H1 (cell line): ENCODE data around the gene RCE1. TPM values are rescaled to one million over a fixed set of nuclear protein-coding genes. Genes with fewer than 3 reads are reported as not detected.

Source experiments
- CTCF ChIA-PET: fragments of 300-600 bp; sonication (Branson Sonifier 250); formaldehyde crosslinking; loops from one replicate; lab custom pipeline; 2021; ENCODE audit not compliant: partially characterized antibody; lab: Charles Lee
- POLR2A ChIA-PET: fragments of 300-600 bp; sonication (Branson Sonifier 250); formaldehyde crosslinking; loops from one replicate; lab custom pipeline; 2021; ENCODE audit warnings: inconsistent platforms; ENCODE audit not compliant: partially characterized antibody; lab: Charles Lee
- DNase-seq, 2 experiments: peaks; one replicate each; pipeline versions ENCODE4 v3.0.0 to v3.0.0-alpha.2; 2010 to 2022; ENCODE audit warnings: low spot score in 2 of 2, low read depth in 1 of 2, mixed read lengths in 1 of 2
- FAIRE-seq: peaks from 2 replicates; lab custom pipeline; 2011; peaks lifted over from hg19 to GRCh38; lab: Jason Lieb, UNC
- H2AFZ ChIP-seq: 2 replicates; pipeline ENCODE4 v1.8.1; 2012; ENCODE audit warnings: low read length, inconsistent platforms
- H2AK5ac ChIP-seq: 2 replicates; pipeline ENCODE4 v1.6.1; 2013; ENCODE audit warnings: low read depth, low read length
- H2BK120ac ChIP-seq: replicated peaks from 2 replicates; pipeline ENCODE3; 2013; ENCODE audit warnings: low read depth, low read length, inconsistent platforms
- H2BK12ac ChIP-seq: 2 replicates; pipeline ENCODE4 v1.6.1; 2013; ENCODE audit warnings: low read depth, low read length
- H2BK15ac ChIP-seq: 2 replicates; pipeline ENCODE4 v1.6.1; 2013; ENCODE audit warnings: low read length
- H2BK20ac ChIP-seq: 2 replicates; pipeline ENCODE4 v1.6.1; 2013; ENCODE audit warnings: low read length
- H2BK5ac ChIP-seq: 2 replicates; pipeline ENCODE4 v1.6.1; 2013; ENCODE audit warnings: low read depth, low read length
- H3K14ac ChIP-seq: 2 replicates; pipeline ENCODE4 v1.6.1; 2013; ENCODE audit warnings: inconsistent platforms; ENCODE audit not compliant: insufficient read length
- H3K18ac ChIP-seq: 2 replicates; pipeline ENCODE4 v1.6.1; 2013; ENCODE audit warnings: low read length; ENCODE audit errors: extremely low read depth
- H3K23ac ChIP-seq: 2 replicates; pipeline ENCODE4 v1.6.1; 2013; ENCODE audit warnings: inconsistent platforms; ENCODE audit not compliant: insufficient read length
- H3K23me2 ChIP-seq: 2 replicates; pipeline ENCODE4 v1.6.1; 2013; ENCODE audit warnings: low read depth, low read length
- H3K27ac ChIP-seq: 2 replicates; pipeline ENCODE4 v1.6.1; 2011; ENCODE audit warnings: low read depth, low read length, inconsistent platforms
- H3K27me3 ChIP-seq, 4 experiments: replicated peaks in 1 of 4; 1 replicate in 1 of 4; 2 replicates in 3 of 4; pipeline versions ENCODE4 v1.6.1 to v1.8.1; 2011 to 2013; ENCODE audit warnings: low read length in 3 of 4, mild to moderate bottlenecking in 3 of 4, inconsistent platforms in 2 of 4, mixed read lengths in 2 of 4, moderate library complexity in 1 of 4; ENCODE audit not compliant: control insufficient read depth in 3 of 4, insufficient read depth in 3 of 4; ENCODE audit errors: extremely low read depth in 1 of 4
- H3K36me3 ChIP-seq, 4 experiments: 2 replicates each; pipeline versions ENCODE4 v1.6.1 to v1.8.1; 2011 to 2013; ENCODE audit warnings: mild to moderate bottlenecking in 4 of 4, low read length in 3 of 4, moderate library complexity in 2 of 4, control low read depth in 1 of 4, inconsistent platforms in 1 of 4; ENCODE audit not compliant: insufficient read depth in 4 of 4, control insufficient read depth in 2 of 4
- H3K4ac ChIP-seq: replicated peaks from 2 replicates; pipeline ENCODE3; 2013; ENCODE audit warnings: low read length, low read depth, mixed read lengths, inconsistent platforms; ENCODE audit not compliant: insufficient read length
- H3K4me1 ChIP-seq, 4 experiments: replicated peaks in 1 of 4; 1 replicate in 1 of 4; 2 replicates in 3 of 4; pipeline versions ENCODE4 v1.6.1 to v1.8.1; 2011 to 2013; ENCODE audit warnings: low read length in 3 of 4, inconsistent platforms in 2 of 4, mixed read lengths in 1 of 4; ENCODE audit not compliant: insufficient read depth in 4 of 4, control insufficient read depth in 3 of 4
- H3K4me2 ChIP-seq, 2 experiments: 2 replicates each; pipeline versions ENCODE4 v1.6.1 to v1.8.1; 2011 to 2013; ENCODE audit warnings: low read depth in 2 of 2, low read length in 2 of 2, control low read depth in 1 of 2, inconsistent platforms in 1 of 2, mild to moderate bottlenecking in 1 of 2; ENCODE audit not compliant: insufficient read depth in 1 of 2
- H3K4me3 ChIP-seq, 4 experiments: fragments of 200-600, 300-600 bp in 1 of 4; sonication (generic), shearing (Covaris generic), sonication (Bioruptor Twin) in 1 of 4; 2 replicates each; pipeline versions ENCODE4 v1.5.1 to v1.8.1; 2011 to 2016; ENCODE audit warnings: low read length in 4 of 4, low read depth in 3 of 4, control low read depth in 2 of 4, inconsistent platforms in 2 of 4, mild to moderate bottlenecking in 2 of 4, mixed read lengths in 1 of 4, moderate library complexity in 1 of 4; ENCODE audit not compliant: insufficient read depth in 2 of 4; ENCODE audit errors: extremely low read depth in 1 of 4
- H3K56ac ChIP-seq: replicated peaks from 2 replicates; pipeline ENCODE3; 2013; ENCODE audit warnings: low read depth, mild to moderate bottlenecking, mixed read lengths, low read length, inconsistent platforms; ENCODE audit not compliant: insufficient read length
- H3K79me1 ChIP-seq: 2 replicates; pipeline ENCODE4 v1.6.1; 2013; ENCODE audit warnings: low read depth, low read length, control low read depth
- H3K79me2 ChIP-seq, 2 experiments: 2 replicates each; pipeline versions ENCODE4 v1.6.1 to v1.8.1; 2012 to 2013; ENCODE audit warnings: low read length in 2 of 2, mild to moderate bottlenecking in 2 of 2, inconsistent platforms in 1 of 2; ENCODE audit not compliant: insufficient read depth in 2 of 2, control insufficient read depth in 1 of 2
- H3K9ac ChIP-seq, 4 experiments: replicated peaks in 1 of 4; 1 replicate in 1 of 4; 2 replicates in 3 of 4; pipeline versions ENCODE4 v1.6.1 to v1.8.1; 2011 to 2013; ENCODE audit warnings: low read depth in 3 of 4, low read length in 3 of 4, control low read depth in 2 of 4, mild to moderate bottlenecking in 2 of 4, moderate library complexity in 2 of 4, inconsistent platforms in 1 of 4; ENCODE audit errors: extremely low read depth in 1 of 4
- H3K9me3 ChIP-seq, 2 experiments: 2 replicates each; pipeline versions ENCODE4 v1.6.1 to v1.8.1; 2012 to 2013; ENCODE audit warnings: mild to moderate bottlenecking in 2 of 2, moderate library complexity in 2 of 2, control low read depth in 1 of 2, inconsistent platforms in 1 of 2, low read depth in 1 of 2, low read length in 1 of 2, mixed read lengths in 1 of 2; ENCODE audit not compliant: insufficient read depth in 2 of 2
- H4K20me1 ChIP-seq, 2 experiments: replicated peaks in 1 of 2; 2 replicates each; pipeline versions ENCODE3 to v1.8.1; 2011 to 2013; ENCODE audit warnings: inconsistent platforms in 2 of 2, low read length in 2 of 2, mild to moderate bottlenecking in 1 of 2; ENCODE audit not compliant: insufficient read depth in 2 of 2, control insufficient read depth in 1 of 2
- H4K5ac ChIP-seq: 2 replicates; pipeline ENCODE4 v1.6.1; 2013; ENCODE audit warnings: low read length, low read depth, mixed read lengths, inconsistent platforms; ENCODE audit not compliant: insufficient read length
- H4K8ac ChIP-seq: 2 replicates; pipeline ENCODE4 v1.8.0; 2013; ENCODE audit warnings: mild to moderate bottlenecking, moderate library complexity, low read length, inconsistent platforms; ENCODE audit not compliant: insufficient read depth; ENCODE audit errors: extremely low read depth
- H4K91ac ChIP-seq: replicated peaks from 2 replicates; pipeline ENCODE3; 2013; ENCODE audit warnings: low read length, mixed read lengths, inconsistent platforms; ENCODE audit not compliant: insufficient read length
- JUN ChIP-seq: IDR thresholded peaks from 2 replicates; pipeline ENCODE4 v1.6.1; 2011; ENCODE audit warnings: low read depth, mild to moderate bottlenecking, improper control_type of control experiment, low read length
- SAP30 ChIP-seq: fragments of 300-600 bp; sonication (generic); IDR thresholded peaks from 2 replicates; pipeline ENCODE4 v1.7.1; 2012; ENCODE audit warnings: low read length, moderate library complexity, mild to moderate bottlenecking, inconsistent platforms; ENCODE audit not compliant: insufficient read depth, insufficient replicate concordance
- TCF12 ChIP-seq: IDR thresholded peaks from 2 replicates; pipeline ENCODE4 v1.6.1; 2011; ENCODE audit warnings: low read depth, mild to moderate bottlenecking, low read length
- TEAD4 ChIP-seq: IDR thresholded peaks from 2 replicates; pipeline ENCODE4 v1.6.1; 2012; ENCODE audit warnings: low read depth, low read length, inconsistent platforms, mixed read lengths
- WGBS, 2 experiments: shearing (Covaris generic) in 1 of 2; methylation state at CpG; one replicate each; pipeline versions ENCODE4 v1.1.6 to v1.1.7; 2013 to 2015; ENCODE audit warnings: low lambda C conversion rate in 2 of 2, mixed read lengths in 2 of 2, inconsistent platforms in 1 of 2, low coverage in 1 of 2, missing lambda C conversion rate in 1 of 2; ENCODE audit not compliant: insufficient replicate concordance in 2 of 2, insufficient coverage in 1 of 2, insufficient read length in 1 of 2; ENCODE audit errors: extremely low coverage in 1 of 2, missing lambda C conversion rate in 1 of 2; 5-methylcytosine and 5-hydroxymethylcytosine counted together
- polyA plus RNA-seq, 7 experiments: library from polyadenylated mRNA; depleted of rRNA in 3 of 7; stranded (reverse) in 5 of 7; unstranded in 2 of 7; fragments of >200 nt in 5 of 7; fragments of 200-250 nt in 2 of 7; gene quantifications; 1 replicate in 5 of 7; 2 replicates in 1 of 7; 4 replicates in 1 of 7; pipeline versions ENCODE4 v1.2.1 to v1.2.3, GENCODE V29; 2011 to 2013; ENCODE audit warnings: missing spikeins in 2 of 7, mixed read lengths in 2 of 7
- total RNA-seq: library from RNA; stranded (reverse); fragmentation: NEBNext Ultra II Directional; extraction: Animal tissue kit (Norgen Biotek cat#: 25700); gene quantifications from 2 replicates; pipeline ENCODE4 v1.2.1, GENCODE V29; 2021

The RCE1 gene
- total and polyA plus RNA-seq, 2 of the 8 experiments (the other 6 are each of a cell fraction or from before 2014, with no cell fraction given): 35.8 to 84.8 TPM

GRCh38 chr11:66823700-66824099 is 19.5 kb upstream of the RCE1 start:
- no peak overlapping the region for H4K5ac ChIP-seq
- H3K56ac ChIP-seq: no peak overlapping the region
- H2AK5ac ChIP-seq: no peak overlapping the region
- no peak overlapping the region for H3K14ac ChIP-seq
- CTCF ChIA-PET: interaction anchor here (0.8 to 1.0 kb wide), 3 partner anchors 11 to 129 kb away, joined by 3 to 7 read pairs (median 4); no protein-coding TSS in a partner anchor
- H3K23me2 ChIP-seq: no peaks in the 10 kb centered on the region
- no peak overlapping the region for H2BK15ac ChIP-seq
- H3K4ac ChIP-seq: no peak overlapping the region
- H4K20me1 ChIP-seq: no peaks in the 10 kb centered on the region
- H2BK120ac ChIP-seq: no peak overlapping the region
- TF ChIP-seq TCF12 (no peak), JUN (no peak), TEAD4 (no peak), SAP30 (no peak)
- no peak overlapping the region for H3K9ac ChIP-seq
- H2BK12ac ChIP-seq: no peak overlapping the region
- H3K4me3 ChIP-seq: no peak overlapping the region
- peaks cover 0 to 9% (median 4%) of the 10 kb centered on the region in 4 experiments; a peak in 4 of 8 replicates for H3K36me3 ChIP-seq
- no peak overlapping the region for H2BK5ac ChIP-seq
- H4K8ac ChIP-seq: no peak overlapping the region
- no peak overlapping the region for H3K27ac ChIP-seq
- no peak overlapping the region for H3K18ac ChIP-seq
- DNase-seq: no peak
- no peak overlapping the region for H3K23ac ChIP-seq
- 97% methylated on average over 4 of the region's 4 CpGs; no CpG with 5 or more reads in 1 of the 2 experiments for WGBS, 2 experiments
- no peaks in the 10 kb centered on the region for H3K27me3 ChIP-seq
- no peak overlapping the region for H4K91ac ChIP-seq
- no peaks in the 10 kb centered on the region for H3K9me3 ChIP-seq
- H2AFZ ChIP-seq: no peak overlapping the region
- no peak overlapping the region for H2BK20ac ChIP-seq
- POLR2A ChIA-PET: interaction anchor here (0.8 to 1.1 kb wide), 3 partner anchors 10 to 20 kb away, joined by 3 to 4 read pairs (median 3); no protein-coding TSS in a partner anchor
- FAIRE-seq: no peak
- no peak overlapping the region for H3K4me2 ChIP-seq
- no peaks in the 10 kb centered on the region for H3K79me2 ChIP-seq
- H3K4me1 ChIP-seq: no peaks in the 10 kb centered on the region
- no peaks in the 10 kb centered on the region for H3K79me1 ChIP-seq
